Jurkat, Clone E6-1 (cell line): ENCODE results near the gene CS.
A peak's percentile ranks its signal among the peaks of the same experiment; 100 is the strongest.

Experiments used
- DNase-seq: peaks from one replicate; pipeline ENCODE4 v3.0.0-alpha.2; 2011; ENCODE audit warnings: low read depth, low spot score
- H3K4me3 ChIP-seq: 2 replicates; pipeline ENCODE4 v1.5.1; 2011; ENCODE audit warnings: mild to moderate bottlenecking, low read length, control low read depth, moderate library complexity

The CS gene

DNA sequence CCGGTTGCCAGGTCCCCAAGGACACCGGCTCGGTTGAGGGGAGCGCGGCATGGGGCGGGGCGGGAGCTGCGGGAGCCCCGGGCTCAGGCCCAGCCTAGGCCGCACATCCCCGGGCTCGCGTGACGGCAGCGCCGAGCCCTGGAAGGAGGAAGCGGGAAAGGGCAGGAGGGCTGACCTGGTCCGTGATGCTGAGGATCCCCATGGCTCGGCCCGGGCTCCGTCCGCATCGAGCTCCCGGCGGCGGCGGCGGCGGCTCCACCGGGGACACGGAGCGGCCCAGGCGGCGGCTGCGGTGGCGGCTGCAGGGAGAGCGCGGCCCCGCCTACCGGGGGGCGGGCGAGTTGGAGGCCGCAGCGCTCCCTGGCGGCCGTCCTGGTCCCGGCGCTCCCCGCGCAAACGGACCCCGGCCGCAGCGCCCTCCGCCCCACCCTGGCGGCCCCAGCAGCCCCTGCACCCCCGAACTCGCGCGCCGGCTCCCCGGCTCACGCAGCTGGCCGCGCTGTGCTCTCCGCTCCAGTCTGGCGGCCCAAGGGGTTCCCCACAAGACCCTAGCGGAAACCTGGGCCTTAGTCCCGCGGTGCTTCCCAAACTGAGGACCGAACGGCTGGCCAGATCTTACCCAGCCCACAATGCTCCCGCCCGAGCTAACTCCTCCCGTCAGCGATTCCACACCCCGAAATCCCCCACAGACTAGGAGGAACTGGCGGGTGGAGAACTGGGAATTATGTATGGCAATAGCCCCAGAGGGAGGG, 41.9 kb downstream of the CS start, which contains the start of gene ANKRD52:
Gene ANKRD52 (minus strand): TSS at position 317 of the 752 bp plus-strand sequence. CDS start 115 bp downstream, at position 202.
- peak within 1 kb of the TSS; percentile 80 for H3K4me3 ChIP-seq
- DNase-seq = peak; percentile 52

DNA sequence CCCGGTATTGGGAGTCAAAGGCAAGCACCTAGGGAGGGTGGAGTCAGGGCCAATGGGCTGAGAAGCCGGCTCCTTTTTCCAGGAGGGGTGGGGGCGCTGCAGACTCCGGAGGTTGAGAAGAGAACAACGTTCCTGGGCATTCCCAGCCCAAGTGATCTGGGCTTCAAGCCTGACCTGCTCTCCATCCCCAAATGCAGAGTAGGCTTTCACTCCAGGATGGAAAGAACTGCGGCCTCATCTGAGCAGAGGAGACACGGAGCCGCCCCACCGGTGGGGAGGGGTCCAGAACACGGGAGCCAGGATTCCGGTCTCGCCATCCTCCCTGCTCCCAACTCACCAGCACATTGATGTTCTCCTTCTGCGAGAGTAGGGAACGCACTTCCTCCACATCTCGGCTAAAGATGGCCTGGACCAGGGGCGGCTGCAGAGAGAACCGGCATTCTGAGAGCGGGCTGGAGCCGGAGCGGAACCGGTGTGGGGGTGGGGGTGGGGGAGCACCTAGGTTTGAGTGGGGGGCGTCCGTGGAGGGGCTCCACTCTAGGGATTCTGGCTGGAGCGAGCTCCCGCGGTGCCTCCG, 42.6 kb downstream of the CS start:
- no peak for DNase-seq
- peak overlapping the region; percentile 80 for H3K4me3 ChIP-seq

- DNase-seq = no peak
- peak overlapping the region; percentile 80 for H3K4me3 ChIP-seq
Observed at GRCh38 chr12:56257071-56257470, 43.1 kb downstream of the CS start.

- DNase-seq = no peak
- no peak overlapping the region for H3K4me3 ChIP-seq
Observed at GRCh38 chr12:56256326-56256960, 43.7 kb downstream of the CS start.

- H3K4me3 ChIP-seq = no peak overlapping the region
- no peak for DNase-seq
Observed at GRCh38 chr12:56255671-56256070, 44.5 kb downstream of the CS start.

DNA sequence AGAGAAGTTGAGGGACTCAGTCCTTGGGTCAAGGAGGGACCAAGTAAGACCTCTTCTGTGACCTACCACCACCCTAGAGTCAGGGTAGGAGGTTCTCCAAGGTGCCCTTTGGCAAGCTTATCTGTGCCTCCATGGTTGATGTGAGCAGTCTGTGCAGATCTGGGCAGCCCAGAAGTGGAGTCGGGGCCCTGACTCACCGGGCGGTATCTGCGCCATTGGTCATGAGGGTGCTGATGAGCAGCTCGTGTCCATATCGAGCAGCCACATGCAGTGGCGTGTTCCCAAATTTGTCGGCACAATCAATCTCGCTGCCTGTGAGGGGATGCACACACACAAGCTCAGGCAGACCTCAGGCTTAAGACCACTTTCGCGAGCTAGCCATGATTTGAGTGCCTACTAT, 47.0 kb downstream of the CS start:
- no peak overlapping the region for H3K4me3 ChIP-seq
- DNase-seq = no peak

DNA sequence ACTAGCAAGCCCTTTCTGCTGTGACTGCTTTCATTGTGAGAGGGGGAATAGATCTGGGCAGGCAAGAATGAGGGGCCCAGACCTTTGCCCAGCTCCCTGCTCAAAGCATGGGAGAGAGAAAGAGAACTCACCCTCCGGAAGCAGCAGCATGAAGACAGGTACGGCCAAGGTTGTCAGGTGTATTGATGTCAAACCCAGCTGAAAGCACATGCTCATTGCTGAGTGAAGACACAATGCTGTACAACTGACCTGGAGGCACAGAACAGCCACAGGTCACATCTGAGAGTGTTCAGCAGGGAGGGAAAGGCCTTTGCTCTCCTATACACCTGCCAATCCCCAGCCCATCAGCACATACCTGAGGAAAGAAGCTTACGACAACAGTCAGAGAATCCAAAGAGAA, 47.5 kb downstream of the CS start:
- no peak overlapping the region for H3K4me3 ChIP-seq
- DNase-seq = no peak

- H3K4me3 ChIP-seq = no peak overlapping the region
- DNase-seq = no peak
Observed at GRCh38 chr12:56248711-56249110, 51.4 kb downstream of the CS start.

GRCh38 chr12:56247923-56248322, 52.2 kb downstream of the CS start:
- no peak for DNase-seq
- H3K4me3 ChIP-seq = no peak overlapping the region

DNA sequence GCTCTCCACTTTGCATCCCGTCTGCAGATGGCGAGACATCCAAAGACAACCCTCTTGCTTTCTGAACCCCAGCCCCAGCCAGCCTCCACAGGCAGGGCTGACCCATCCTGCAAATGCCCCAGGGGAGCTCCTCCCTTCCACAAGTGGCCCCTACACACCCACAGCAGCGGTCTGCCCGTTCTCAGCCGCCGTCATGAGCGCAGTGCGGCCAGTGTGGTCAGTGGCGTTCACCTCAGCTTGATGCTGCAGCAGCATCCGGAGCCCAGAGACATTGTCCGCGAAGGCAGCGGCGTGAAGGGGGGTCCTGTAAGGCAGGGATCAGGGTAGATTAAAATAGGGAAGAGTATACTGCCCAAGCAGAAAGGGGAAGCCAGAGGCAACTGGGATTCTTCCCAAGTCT, 55.6 kb downstream of the CS start:
- no peak for DNase-seq
- H3K4me3 ChIP-seq = no peak overlapping the region

DNA sequence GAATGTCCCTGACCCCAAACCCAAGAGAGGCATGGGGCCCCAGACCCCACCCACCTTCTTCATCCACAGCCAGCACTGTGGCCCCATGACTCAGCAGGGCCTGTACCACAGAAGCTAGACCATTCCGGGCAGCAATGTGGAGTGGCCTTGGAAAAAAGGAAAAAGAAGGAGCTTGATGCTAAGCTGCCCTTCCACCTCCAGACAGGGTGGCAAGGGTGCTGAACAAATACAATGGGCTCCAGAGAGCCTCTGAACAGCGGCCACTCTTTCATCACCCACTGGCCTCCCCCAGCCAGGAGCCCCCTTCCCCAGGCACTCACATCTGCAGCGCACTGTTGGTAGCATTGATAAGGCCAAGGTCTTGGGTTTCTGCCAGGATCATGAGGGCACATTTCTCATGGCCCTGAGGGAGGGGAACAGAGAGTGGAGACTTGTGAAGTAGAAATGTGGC, 56.4 kb downstream of the CS start:
- no peak for DNase-seq
- no peak overlapping the region for H3K4me3 ChIP-seq

DNA sequence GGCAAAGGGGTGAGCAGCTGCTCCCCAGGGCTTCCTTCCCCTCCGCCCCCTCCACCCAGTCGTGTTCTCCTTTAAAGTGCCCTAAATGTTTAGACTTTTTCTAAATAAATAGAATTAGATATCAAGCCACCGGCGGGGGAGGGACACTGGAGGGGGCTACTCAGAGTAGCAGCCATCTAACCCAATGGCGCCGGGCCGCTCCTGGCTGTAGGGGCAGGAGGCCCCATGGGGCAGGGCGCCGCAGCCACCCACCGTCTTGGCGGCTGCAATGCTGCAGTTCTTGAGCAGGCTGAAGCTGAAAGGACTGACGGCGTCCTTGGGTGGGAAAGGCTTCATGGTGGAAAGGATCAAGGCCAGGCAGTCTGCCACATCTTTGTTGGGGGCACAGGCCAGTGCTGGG, 57.1 kb downstream of the CS start:
- DNase-seq = no peak

GRCh38 chr12:56241424-56242303, 58.5 kb downstream of the CS start:
- H3K4me3 ChIP-seq = no peak overlapping the region
- DNase-seq = no peak

More for the DNA sequence above, 57.1 kb downstream of the CS start:
- no peak overlapping the region for H3K4me3 ChIP-seq

GRCh38 chr12:56237552-56237951, 62.6 kb downstream of the CS start:
- DNase-seq = no peak
- no peak overlapping the region for H3K4me3 ChIP-seq

- H3K4me3 ChIP-seq = no peak overlapping the region
- DNase-seq = no peak
Observed at GRCh38 chr12:56236985-56237384, 63.1 kb downstream of the CS start.

- no peak for DNase-seq
- no peak overlapping the region for H3K4me3 ChIP-seq
Observed at GRCh38 chr12:56236091-56236490, 64.0 kb downstream of the CS start.

- no peak for DNase-seq
- H3K4me3 ChIP-seq = no peak overlapping the region
Observed at GRCh38 chr12:56234746-56235436, 65.2 kb downstream of the CS start.

- no peak for DNase-seq
- no peak overlapping the region for H3K4me3 ChIP-seq
Observed at GRCh38 chr12:56231184-56231582, 68.9 kb downstream of the CS start.
